Lower lobe of right lung (tissue), 2 donors: ENCODE data around the gene WIPI1. TPM values are rescaled to one million over a fixed set of nuclear protein-coding genes. Genes with fewer than 3 reads are reported as not detected.

Experiments
- ATAC-seq, 2 donors: fragments of 200-7000 bp; cut with Tn5 transposase; one replicate each; pipeline ENCODE4 v1.9.1; 2020 to 2022; ENCODE audit warnings: mild to moderate bottlenecking in 2 of 2, moderate library complexity in 2 of 2
- DNase-seq: peaks from one replicate; pipeline ENCODE4 v3.0.0-alpha.2; 2020
- H3K27ac ChIP-seq: fragments of 200-600 bp; one replicate; pipeline ENCODE4 v1.8.0; 2022
- H3K27me3 ChIP-seq: fragments of 200-600 bp; one replicate; pipeline ENCODE4 v1.8.0; 2022; ENCODE audit warnings: low read depth
- H3K36me3 ChIP-seq: fragments of 200-600 bp; one replicate; pipeline ENCODE4 v1.8.0; 2022; ENCODE audit warnings: mild to moderate bottlenecking
- H3K4me1 ChIP-seq: fragments of 200-600 bp; one replicate; pipeline ENCODE4 v1.8.0; 2022
- H3K4me3 ChIP-seq: fragments of 200-600 bp; one replicate; pipeline ENCODE4 v1.8.0; 2022; ENCODE audit warnings: mild to moderate bottlenecking
- H3K9me3 ChIP-seq: fragments of 200-600 bp; one replicate; pipeline ENCODE4 v1.8.0; 2022
- CTCF ChIP-seq: fragments of 200-600 bp; IDR thresholded peaks from one replicate; pipeline ENCODE4 v1.8.0; 2022; ENCODE audit warnings: antibody characterized with exemption, mild to moderate bottlenecking
- intact Hi-C: fragments of 100-400 bp; cut with DNase I; formaldehyde crosslinking; loops from one replicate; pipeline ENCODE4 v1.11.0; 2022
- total RNA-seq: library from RNA; stranded (reverse); fragmentation: NEBNext Ultra II Directional; extraction: Animal tissue kit (Norgen Biotek cat#: 25700); gene quantifications from one replicate; pipeline ENCODE4 v1.2.1, GENCODE V29; 2021
- donor health status: DM: no; HTN: yes; CAD: no; lungs with severe emphysema.

Gene WIPI1
- total RNA-seq, 1 donor from 2014 or later: 37.5 TPM

GRCh38 chr17:68455901-68456338 lies 1.4 kb downstream of the WIPI1 start:
- no peak for TF ChIP-seq CTCF
- H3K4me1 ChIP-seq: peaks cover 45% of the 10 kb centered on the region
- no peaks in the 10 kb centered on the region for H3K27me3 ChIP-seq
- ATAC-seq (no peak), DNase-seq (no peak)
- peak overlapping the region; percentile 88 for H3K27ac ChIP-seq
- no peaks in the 10 kb centered on the region for H3K9me3 ChIP-seq
- peaks cover 20% of the 10 kb centered on the region for H3K36me3 ChIP-seq
- intact Hi-C loops: no loop called here
- peak overlapping the region; percentile 76 for H3K4me3 ChIP-seq

GRCh38 chr17:68453991-68454665 lies 3.2 kb downstream of the WIPI1 start:
- DNase-seq (no peak), ATAC-seq (no peak)
- no peaks in the 10 kb centered on the region for H3K27me3 ChIP-seq
- H3K27ac ChIP-seq: no peak overlapping the region
- peaks cover 38% of the 10 kb centered on the region for H3K4me1 ChIP-seq
- intact Hi-C loops: no loop called here
- no peak for TF ChIP-seq CTCF
- H3K4me3 ChIP-seq: no peak overlapping the region
- H3K9me3 ChIP-seq: no peaks in the 10 kb centered on the region
- peaks cover 38% of the 10 kb centered on the region for H3K36me3 ChIP-seq

GRCh38 chr17:68452724-68453290 lies 4.5 kb downstream of the WIPI1 start:
- H3K27ac ChIP-seq: no peak overlapping the region
- peaks cover 30% of the 10 kb centered on the region for H3K4me1 ChIP-seq
- no peak for TF ChIP-seq CTCF
- DNase-seq (no peak), ATAC-seq (no peak)
- H3K4me3 ChIP-seq: no peak overlapping the region
- H3K27me3 ChIP-seq: no peaks in the 10 kb centered on the region
- H3K9me3 ChIP-seq: no peaks in the 10 kb centered on the region
- H3K36me3 ChIP-seq: peaks cover 51% of the 10 kb centered on the region
- intact Hi-C loops: no loop called here

GRCh38 chr17:68451670-68452354 lies 5.5 kb downstream of the WIPI1 start:
- intact Hi-C loops: no loop called here
- no peak overlapping the region for H3K4me3 ChIP-seq
- H3K27me3 ChIP-seq: no peaks in the 10 kb centered on the region
- H3K4me1 ChIP-seq: peaks cover 30% of the 10 kb centered on the region
- DNase-seq (no peak), ATAC-seq (no peak)
- H3K27ac ChIP-seq: no peak overlapping the region
- H3K36me3 ChIP-seq: peaks cover 61% of the 10 kb centered on the region
- TF ChIP-seq CTCF: no peak
- H3K9me3 ChIP-seq: no peaks in the 10 kb centered on the region

- no peaks in the 10 kb centered on the region for H3K27me3 ChIP-seq
- intact Hi-C loops: no loop called here
- no peak overlapping the region for H3K4me3 ChIP-seq
- H3K9me3 ChIP-seq: no peaks in the 10 kb centered on the region
- H3K36me3 ChIP-seq: peaks cover 71% of the 10 kb centered on the region
- DNase-seq (no peak), ATAC-seq (no peak)
- no peak for TF ChIP-seq CTCF
- peaks cover 21% of the 10 kb centered on the region for H3K4me1 ChIP-seq
- H3K27ac ChIP-seq: no peak overlapping the region
Measured at GRCh38 chr17:68450801-68451200, 6.5 kb downstream of the WIPI1 start.
